ENCODE measurements around the gene WDR72.

Gene WDR72

GRCh38 chr15:53527996-53528395, 231.5 kb downstream of the WDR72 start:
- DNase-seq = peak; percentile 16

- no peak for DNase-seq
These were observed 233.6 kb downstream of the WDR72 start for GRCh38 chr15:53525894-53526293.

GRCh38 chr15:53522991-53523390, 236.5 kb downstream of the WDR72 start:
- DNase-seq = no peak

GRCh38 chr15:53520996-53521395, 238.5 kb downstream of the WDR72 start:
- no peak for DNase-seq

- DNase-seq = no peak
These were observed 246.0 kb downstream of the WDR72 start for GRCh38 chr15:53513431-53513830.

- DNase-seq = no peak
These were observed 247.4 kb downstream of the WDR72 start for GRCh38 chr15:53512029-53512428.

GRCh38 chr15:53511175-53511574, 248.3 kb downstream of the WDR72 start:
- no peak for DNase-seq

GRCh38 chr15:53506370-53506769, 253.1 kb downstream of the WDR72 start:
- DNase-seq = no peak

- DNase-seq = no peak
These were observed 260.5 kb downstream of the WDR72 start for GRCh38 chr15:53498996-53499395.

- DNase-seq = no peak
These were observed 269.1 kb downstream of the WDR72 start for GRCh38 chr15:53490341-53490740.

- no peak for DNase-seq
These were observed 277.4 kb downstream of the WDR72 start for GRCh38 chr15:53482055-53482454.

- DNase-seq = no peak
These were observed 281.3 kb downstream of the WDR72 start for GRCh38 chr15:53477981-53478766.

GRCh38 chr15:53473886-53474285, 285.6 kb downstream of the WDR72 start:
- DNase-seq = no peak

GRCh38 chr15:53473435-53473834, 286.0 kb downstream of the WDR72 start:
- DNase-seq = no peak

- DNase-seq = no peak
These were observed 286.6 kb downstream of the WDR72 start for GRCh38 chr15:53472883-53473282.

- no peak for DNase-seq
These were observed 287.3 kb downstream of the WDR72 start for GRCh38 chr15:53472210-53472609.

GRCh38 chr15:53470743-53471142, 288.7 kb downstream of the WDR72 start:
- no peak for DNase-seq

- no peak for DNase-seq
These were observed 290.0 kb downstream of the WDR72 start for GRCh38 chr15:53469422-53469821.
